HUES64 (cell line): Measurements from ENCODE around the gene TCL1B.

Experiments
- H3K27ac ChIP-seq: 2 replicates; pipeline ENCODE4 v1.7.0; 2013; ENCODE audit warnings: low read depth, low read length, inconsistent platforms
- H3K27me3 ChIP-seq: 2 replicates; pipeline ENCODE4 v1.6.1; 2013; ENCODE audit warnings: mild to moderate bottlenecking, low read length; ENCODE audit not compliant: insufficient read depth
- H3K36me3 ChIP-seq: 2 replicates; pipeline ENCODE4 v1.6.1; 2013; ENCODE audit warnings: mild to moderate bottlenecking, low read length; ENCODE audit not compliant: insufficient read depth
- H3K4me1 ChIP-seq: 2 replicates; pipeline ENCODE4 v1.6.1; 2013; ENCODE audit warnings: mild to moderate bottlenecking, low read length, moderate library complexity; ENCODE audit not compliant: insufficient read depth
- H3K4me3 ChIP-seq: 2 replicates; pipeline ENCODE4 v1.5.1; 2013; ENCODE audit warnings: mild to moderate bottlenecking, low read length, moderate library complexity
- H3K9ac ChIP-seq: 2 replicates; pipeline ENCODE4 v1.6.1; 2013; ENCODE audit warnings: mild to moderate bottlenecking, low read depth, low read length
- H3K9me3 ChIP-seq: 2 replicates; pipeline ENCODE4 v1.6.1; 2013; ENCODE audit warnings: low read depth, low read length; ENCODE audit not compliant: insufficient read depth
- whole genome bisulfite sequencing: fragments of 150-250, 120-280 bp; methylation state at CpG from one replicate; pipeline ENCODE4 v1.1.7; 2013; ENCODE audit warnings: missing lambda C conversion rate; 5-methylcytosine and 5-hydroxymethylcytosine counted together

Gene TCL1B

DNA sequence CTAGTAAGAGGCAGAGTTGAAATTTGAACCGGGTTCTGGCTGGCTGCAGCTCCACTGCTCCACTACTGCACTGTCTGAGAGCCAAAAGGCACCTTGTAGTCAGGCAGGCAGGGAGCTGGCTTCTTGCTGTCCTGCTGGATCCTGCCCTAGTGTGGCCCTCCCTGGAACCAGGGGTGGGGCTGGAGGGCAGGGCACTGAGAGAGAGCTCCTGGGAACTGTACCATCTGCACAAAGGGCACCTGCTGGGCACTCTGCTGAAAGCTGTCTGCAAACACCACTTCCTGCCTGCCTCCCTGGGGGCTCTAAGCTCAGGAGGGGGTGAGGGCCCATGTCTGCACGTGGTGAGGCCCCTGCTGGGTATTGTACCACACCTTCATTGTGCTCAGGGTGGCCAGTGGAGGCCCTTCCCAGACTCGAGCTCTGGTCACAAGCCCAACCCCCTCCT, 19.0 kb upstream of the TCL1B start:
- Histone ChIP-seq H3K9ac (no peak overlapping the region), H3K36me3 (no peaks in the 10 kb centered on the region), H3K27me3 (no peaks in the 10 kb centered on the region), H3K4me3 (no peak overlapping the region), H3K4me1 (peaks cover 22% of the 10 kb centered on the region), H3K9me3 (no peaks in the 10 kb centered on the region), H3K27ac (no peak overlapping the region)
- 18% methylated on average over 3 of the region's 3 CpGs for WGBS

DNA sequence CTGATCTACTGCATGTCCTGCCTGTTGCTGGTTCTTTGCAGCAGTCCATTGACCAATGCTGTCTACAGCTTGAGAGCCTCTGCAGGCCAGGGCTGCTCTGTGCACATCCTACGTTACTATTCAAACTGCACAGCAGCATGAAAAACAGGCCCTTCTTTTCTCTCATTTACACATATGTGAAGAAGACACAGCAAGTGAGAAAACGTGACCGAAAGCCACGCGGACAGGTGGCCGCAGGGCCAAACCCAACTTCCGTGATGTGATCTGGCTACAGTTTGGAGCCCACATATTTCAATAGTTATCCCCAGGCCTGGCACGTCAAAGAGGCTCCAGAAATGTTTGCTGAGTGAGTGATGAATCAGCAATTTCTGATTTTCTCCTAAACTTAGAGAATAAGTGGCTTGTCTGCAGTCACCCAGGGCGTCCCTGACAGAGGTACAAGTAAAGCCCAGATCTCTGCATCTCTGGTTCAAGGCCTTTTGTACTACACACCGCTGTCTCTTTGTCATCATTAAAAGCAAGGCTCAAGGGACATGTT, 17.9 kb upstream of the TCL1B start:
- Histone ChIP-seq H3K9ac (no peak overlapping the region), H3K27me3 (no peaks in the 10 kb centered on the region; the same call in 1 of the 2 replicates), H3K9me3 (no peaks in the 10 kb centered on the region), H3K36me3 (no peaks in the 10 kb centered on the region), H3K27ac (no peak overlapping the region), H3K4me1 (peaks cover 12% of the 10 kb centered on the region), H3K4me3 (no peak overlapping the region)
- 93% methylated on average over 10 of the region's 10 CpGs for WGBS

DNA sequence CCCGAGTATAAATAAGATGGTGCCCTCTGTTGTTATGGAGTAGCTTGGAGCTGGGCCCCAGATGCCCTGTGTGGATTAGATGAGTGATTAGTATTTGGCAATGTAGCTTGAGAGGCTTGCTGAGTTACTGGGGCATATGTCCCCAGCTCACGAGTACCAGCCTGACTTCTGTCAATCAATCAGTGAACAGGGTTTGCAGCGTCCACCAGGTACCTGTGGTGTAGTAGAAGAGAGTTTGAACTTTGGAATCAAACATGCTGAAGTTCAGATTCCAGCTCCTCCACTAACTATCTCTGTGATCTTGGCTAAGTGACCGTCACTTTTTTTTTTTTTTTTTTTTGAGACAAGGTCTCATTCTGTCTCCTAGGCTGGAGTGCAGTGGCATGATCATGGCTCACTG, 11.6 kb upstream of the TCL1B start:
- WGBS: 92% methylated on average over 4 of the region's 4 CpGs
- Histone ChIP-seq H3K36me3 (no peaks in the 10 kb centered on the region), H3K4me1 (no peaks in the 10 kb centered on the region; the same call in 1 of the 2 replicates), H3K27me3 (no peaks in the 10 kb centered on the region; the same call in 1 of the 2 replicates), H3K4me3 (no peak overlapping the region), H3K27ac (no peak overlapping the region), H3K9ac (no peak overlapping the region), H3K9me3 (peaks cover 12% of the 10 kb centered on the region; the same call in 1 of the 2 replicates)

DNA sequence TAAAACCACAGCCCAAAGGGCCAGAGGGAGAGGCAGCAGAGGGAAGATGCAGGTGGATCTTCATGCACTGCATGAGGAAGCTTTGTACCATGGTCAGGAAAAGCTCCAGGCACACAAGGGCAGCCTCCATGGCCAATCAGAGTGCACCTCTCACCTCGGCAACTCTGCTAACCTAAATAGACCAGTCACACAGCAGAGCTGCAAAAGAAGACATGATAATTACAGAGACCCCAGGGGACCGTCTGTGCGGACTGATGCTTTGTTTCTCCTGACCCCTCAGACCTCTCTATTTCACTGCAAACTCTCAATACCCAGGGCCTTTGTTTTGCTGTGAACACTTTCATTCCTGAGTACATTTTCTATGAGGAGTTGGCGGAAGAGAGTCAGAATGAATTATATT, 10.7 kb upstream of the TCL1B start:
- H3K4me3 ChIP-seq: no peak overlapping the region
- no peaks in the 10 kb centered on the region; the same call in 1 of the 2 replicates for H3K27me3 ChIP-seq
- no peak overlapping the region for H3K27ac ChIP-seq
- no peaks in the 10 kb centered on the region for H3K36me3 ChIP-seq
- peaks cover 7% of the 10 kb centered on the region; the same call in 1 of the 2 replicates for H3K4me1 ChIP-seq
- peaks cover 12% of the 10 kb centered on the region; the same call in 1 of the 2 replicates for H3K9me3 ChIP-seq
- H3K9ac ChIP-seq: no peak overlapping the region
- WGBS: 62% methylated on average over 4 of the region's 4 CpGs

DNA sequence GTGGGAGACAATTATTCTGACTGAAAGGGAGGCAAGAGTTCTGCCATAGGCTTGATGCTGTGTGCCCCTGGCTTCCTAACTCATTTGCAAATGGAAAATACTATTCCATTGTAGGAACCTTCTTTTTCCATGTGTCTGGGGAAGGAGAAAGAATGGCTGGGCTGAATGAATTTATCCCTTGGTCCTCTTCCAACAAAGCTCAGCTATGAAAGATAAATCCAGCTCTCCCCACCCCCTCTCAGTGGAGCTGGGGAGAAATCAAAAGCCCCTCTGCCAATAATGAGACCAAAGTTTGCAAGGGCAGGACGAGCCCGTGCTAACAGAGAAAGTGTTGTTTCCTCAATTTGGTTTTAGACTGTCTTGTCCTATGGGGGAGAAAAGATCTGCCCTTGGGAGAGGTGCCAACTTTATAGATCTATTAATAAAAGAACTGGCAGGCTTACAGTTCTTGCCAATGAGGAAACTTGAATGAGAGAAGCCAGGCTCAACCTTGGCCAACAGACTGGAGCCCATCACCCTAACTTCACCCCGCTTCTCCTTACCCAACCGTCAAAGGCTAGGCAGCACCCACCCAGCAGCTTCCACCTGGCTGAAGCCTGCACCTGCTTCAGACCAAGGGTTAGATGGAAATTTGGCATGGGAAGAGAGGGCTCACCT, 8.9 kb upstream of the TCL1B start:
- Histone ChIP-seq H3K4me1 (peaks cover 9% of the 10 kb centered on the region; the same call in 1 of the 2 replicates), H3K9ac (no peak overlapping the region), H3K36me3 (no peaks in the 10 kb centered on the region), H3K9me3 (peaks cover 12% of the 10 kb centered on the region; the same call in 1 of the 2 replicates), H3K27me3 (no peaks in the 10 kb centered on the region; the same call in 1 of the 2 replicates), H3K4me3 (no peak overlapping the region), H3K27ac (no peak overlapping the region)
- 91% methylated on average over 4 of the region's 4 CpGs for WGBS

DNA sequence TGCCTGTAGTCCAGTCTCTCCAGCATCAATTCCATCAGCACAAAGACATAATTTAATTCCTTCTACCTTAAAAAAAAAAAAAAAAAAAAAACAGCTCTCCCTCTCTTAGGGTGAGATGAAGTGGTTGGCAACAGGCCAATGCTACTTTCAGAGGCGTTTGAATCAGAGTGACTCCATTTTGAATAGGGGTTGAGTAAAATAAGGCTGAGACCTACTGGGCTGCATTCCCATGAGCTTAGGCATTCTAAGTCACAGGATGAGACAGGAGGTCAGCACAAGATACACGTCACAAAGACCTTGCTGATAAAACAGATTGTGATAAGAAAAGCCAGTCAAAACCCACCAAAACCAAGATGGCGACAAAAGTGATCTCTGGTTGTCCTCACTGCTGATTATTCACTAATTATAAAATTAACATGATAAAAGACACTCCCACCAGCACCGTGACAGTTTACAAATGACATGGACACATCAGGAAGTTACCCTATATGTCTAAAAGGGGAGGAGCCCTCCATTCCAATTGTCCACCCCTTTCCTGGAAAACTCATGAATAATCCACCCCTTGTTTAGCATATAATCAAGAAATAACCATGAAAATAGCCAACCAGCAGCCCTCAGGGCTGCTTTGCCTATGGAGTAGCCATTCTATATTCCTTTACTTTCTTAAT, 6.9 kb upstream of the TCL1B start:
- Histone ChIP-seq H3K27me3 (no peaks in the 10 kb centered on the region), H3K9ac (no peak overlapping the region), H3K4me3 (no peak overlapping the region), H3K9me3 (peaks cover 12% of the 10 kb centered on the region; the same call in 1 of the 2 replicates), H3K27ac (no peak overlapping the region), H3K4me1 (peaks cover 9% of the 10 kb centered on the region; the same call in 1 of the 2 replicates), H3K36me3 (no peaks in the 10 kb centered on the region)
- WGBS: 88% methylated on average over 4 of the region's 4 CpGs

DNA sequence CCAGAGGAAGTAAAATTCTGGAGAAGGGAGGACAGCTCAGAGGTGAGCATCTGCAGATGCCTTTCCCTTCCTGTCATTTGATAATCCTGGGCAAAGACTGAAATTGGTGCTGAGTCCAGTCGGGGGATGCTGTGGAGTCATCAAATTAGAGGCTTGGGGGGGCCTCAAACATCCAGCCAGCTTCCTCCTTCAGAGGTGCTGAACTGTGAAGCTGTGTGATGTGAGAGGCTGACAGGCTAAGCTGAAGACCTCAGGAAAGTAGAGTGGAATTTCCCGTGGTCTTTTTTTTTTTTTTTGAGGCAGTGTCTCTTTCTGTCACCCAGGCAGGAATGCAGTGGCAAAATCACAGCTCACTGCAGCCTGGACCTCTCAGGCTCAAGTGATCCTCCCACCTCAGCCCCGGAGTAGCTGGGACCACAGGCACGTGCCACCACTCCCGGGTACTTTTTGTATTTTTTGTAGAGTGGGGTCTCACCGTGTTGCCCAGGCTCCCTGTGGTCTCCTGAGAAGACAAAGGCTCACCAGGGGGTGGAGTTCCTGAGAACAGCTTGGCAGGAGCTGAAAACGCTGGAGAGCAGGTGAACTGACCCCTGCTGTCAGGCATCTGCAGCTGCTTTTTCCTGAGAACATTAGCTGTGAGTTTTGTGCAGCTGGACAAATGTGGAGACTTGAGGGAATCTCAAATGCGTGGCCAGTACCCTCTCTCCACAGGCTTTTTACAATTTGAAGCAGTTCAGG, 6.1 kb upstream of the TCL1B start:
- WGBS: 21% methylated on average over 8 of the region's 8 CpGs
- Histone ChIP-seq H3K9ac (no peak overlapping the region), H3K27ac (no peak overlapping the region), H3K9me3 (peaks cover 12% of the 10 kb centered on the region; the same call in 1 of the 2 replicates), H3K27me3 (no peaks in the 10 kb centered on the region), H3K36me3 (no peaks in the 10 kb centered on the region), H3K4me1 (peaks cover 9% of the 10 kb centered on the region; the same call in 1 of the 2 replicates), H3K4me3 (no peak overlapping the region)

DNA sequence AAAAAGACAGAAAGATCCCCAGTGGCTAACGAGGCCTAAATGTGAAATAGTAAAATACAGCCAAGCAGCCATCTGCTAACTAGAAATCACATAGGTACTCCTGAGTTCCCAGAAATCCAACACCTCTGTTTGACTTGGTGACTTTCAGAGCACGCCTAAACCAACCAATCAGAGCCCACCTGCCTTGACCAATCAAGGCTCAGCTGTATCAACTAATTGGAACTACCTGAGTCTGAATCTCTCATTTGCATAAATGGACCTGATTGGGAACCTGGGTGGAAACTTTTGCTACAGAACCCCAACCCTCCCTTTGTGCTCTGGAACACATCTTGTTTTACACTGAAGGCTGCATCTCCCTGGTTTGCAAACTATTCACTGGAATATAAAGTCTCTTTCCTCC, 5.1 kb upstream of the TCL1B start:
- Histone ChIP-seq H3K27ac (no peak overlapping the region), H3K36me3 (no peaks in the 10 kb centered on the region), H3K4me1 (peaks cover 9% of the 10 kb centered on the region; the same call in 1 of the 2 replicates), H3K27me3 (no peaks in the 10 kb centered on the region), H3K9me3 (peaks cover 9% of the 10 kb centered on the region; the same call in 1 of the 2 replicates), H3K9ac (no peak overlapping the region), H3K4me3 (no peak overlapping the region)
- WGBS: 98% methylated on average over 2 of the region's 2 CpGs

DNA sequence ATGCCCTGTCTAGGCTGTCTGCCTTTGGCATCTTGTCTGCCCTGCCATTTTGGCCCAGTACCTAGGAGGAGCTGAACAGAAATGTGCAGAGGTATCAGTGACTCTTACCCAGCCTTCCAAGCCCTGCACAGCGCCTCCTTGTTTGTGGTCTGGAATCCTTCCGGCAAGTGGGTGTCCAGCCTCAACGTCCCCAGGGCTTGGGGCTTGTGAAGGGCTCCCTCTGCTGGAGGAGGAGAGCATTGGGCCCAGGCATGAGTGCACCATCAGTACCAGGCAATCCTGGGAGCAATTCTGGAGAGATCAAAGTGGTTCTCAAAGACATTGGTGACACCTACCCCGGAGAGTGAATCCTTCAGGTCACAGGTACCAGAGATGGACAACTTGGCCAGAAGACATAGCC, 2.4 kb upstream of the TCL1B start:
- WGBS: 84% methylated on average over 4 of the region's 4 CpGs

DNA sequence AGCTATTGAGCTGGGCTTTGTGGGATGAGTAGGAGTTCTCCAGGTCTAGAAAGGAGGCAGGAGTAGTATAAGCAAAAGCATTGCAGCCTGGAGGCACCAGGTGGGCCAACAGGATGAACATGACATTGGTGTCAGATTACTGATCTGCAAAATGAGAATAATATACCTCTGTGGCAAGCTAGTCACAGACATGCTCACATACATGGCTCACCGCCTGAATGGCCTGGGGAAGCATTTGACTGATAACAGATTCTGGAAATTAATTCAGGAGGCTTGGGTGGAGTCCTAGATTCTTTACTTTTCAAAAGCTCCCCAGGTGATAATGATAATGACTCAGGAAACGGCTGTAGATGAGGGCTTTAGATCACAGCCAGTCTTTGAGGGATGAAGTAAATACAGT, 709 bp downstream of the TCL1B start:
- Histone ChIP-seq H3K27me3 (peaks cover 4% of the 10 kb centered on the region; the same call in 1 of the 2 replicates), H3K27ac (peak overlapping the region; percentile 3; the same call in 1 of the 2 replicates), H3K9ac (no peak overlapping the region), H3K36me3 (no peaks in the 10 kb centered on the region), H3K4me1 (peaks cover 15% of the 10 kb centered on the region), H3K4me3 (no peak overlapping the region), H3K9me3 (no peaks in the 10 kb centered on the region)
- 40% methylated on average over 2 of the region's 2 CpGs for WGBS

More for the DNA sequence above, 2.4 kb upstream of the TCL1B start:
- Histone ChIP-seq H3K27ac (no peak overlapping the region), H3K9me3 (no peaks in the 10 kb centered on the region), H3K36me3 (no peaks in the 10 kb centered on the region), H3K9ac (no peak overlapping the region), H3K4me3 (no peak overlapping the region), H3K27me3 (no peaks in the 10 kb centered on the region), H3K4me1 (peaks cover 17% of the 10 kb centered on the region)
